Cerebellar nuclear complex (tissue), 1 donor: ENCODE data around the gene MAGEA11.
"Not testable (repeated sequence)": the region's sequence is repeated elsewhere in the genome, so short reads cannot be mapped to it uniquely, and the experiment has no call there.

Experiments
- DNase-seq, 2 experiments: peaks; one replicate each; lab custom pipeline; 2025; lab: John Stamatoyannopoulos, UW

MAGEA11 gene

GRCh38 chrX:149717803-149718202 lies 5.9 kb downstream of the MAGEA11 start:
- no peak for DNase-seq

GRCh38 chrX:149718757-149719156 lies 6.9 kb downstream of the MAGEA11 start:
- no peak for DNase-seq

- no peak for DNase-seq
These were observed 8.3 kb downstream of the MAGEA11 start for GRCh38 chrX:149720021-149720689.

GRCh38 chrX:149721241-149721640 lies 9.4 kb downstream of the MAGEA11 start:
- not testable (repeated sequence) for DNase-seq

- DNase-seq: no peak
These were observed 9.9 kb downstream of the MAGEA11 start for GRCh38 chrX:149721778-149722177.

GRCh38 chrX:149723583-149724118 lies 11.8 kb downstream of the MAGEA11 start:
- DNase-seq: not testable (repeated sequence)

GRCh38 chrX:149727308-149727707 lies 15.4 kb downstream of the MAGEA11 start:
- not testable (repeated sequence) for DNase-seq

GRCh38 chrX:149742269-149742668 lies 30.4 kb downstream of the MAGEA11 start:
- DNase-seq: not testable (repeated sequence)

- not testable (repeated sequence) for DNase-seq
These were observed 34.6 kb downstream of the MAGEA11 start for GRCh38 chrX:149746390-149747007.

GRCh38 chrX:149757206-149758067 lies 45.6 kb downstream of the MAGEA11 start:
- no peak for DNase-seq

GRCh38 chrX:149758068-149758714 lies 46.3 kb downstream of the MAGEA11 start:
- DNase-seq: no peak

GRCh38 chrX:149758715-149759078 lies 46.8 kb downstream of the MAGEA11 start:
- not testable (repeated sequence) for DNase-seq

GRCh38 chrX:149759824-149760223 lies 48.0 kb downstream of the MAGEA11 start:
- DNase-seq: no peak

- no peak for DNase-seq
These were observed 49.1 kb downstream of the MAGEA11 start for GRCh38 chrX:149760965-149761364.

- not testable (repeated sequence) for DNase-seq
These were observed 50.2 kb downstream of the MAGEA11 start for GRCh38 chrX:149761858-149762674.

GRCh38 chrX:149762696-149763614 lies 51.1 kb downstream of the MAGEA11 start:
- no peak for DNase-seq
